GM12878 (cell line): Measurements from ENCODE around the gene DENND1A. TPM values are rescaled to one million over a fixed set of nuclear protein-coding genes. Genes with fewer than 3 reads are reported as not detected.

Source experiments
- ATAC-seq: fragments of 200-7000 bp; cut with Tn5 transposase; 3 replicates; pipeline ENCODE4 v1.9.1; 2020; ENCODE audit warnings: mild to moderate bottlenecking, moderate library complexity
- BruUV-seq: library from RNA; stranded (reverse); fragments of 400-500 nt; replicated peaks from 2 replicates; lab custom pipeline; 2021; lab: Mats Ljungman, UMichigan
- CTCF ChIA-PET: fragments of 300-600 bp; sonication (Branson Sonifier 250); formaldehyde crosslinking; extraction: SDS; loops from one replicate; lab custom pipeline; 2021; ENCODE audit warnings: inconsistent platforms; lab: Yijun Ruan, JAX
- POLR2A ChIA-PET: fragments of 350-600 bp; formaldehyde crosslinking; extraction: SDS; loops from one replicate; lab custom pipeline; 2021; ENCODE audit warnings: inconsistent platforms; lab: Charles Lee
- RAD21 ChIA-PET: fragments of 300-600 bp; sonication (Branson Sonifier 250); formaldehyde crosslinking; loops from one replicate; lab custom pipeline; 2023; ENCODE audit warnings: antibody characterized with exemption; ENCODE audit not compliant: unreplicated experiment; lab: Charles Lee
- SMC1A ChIA-PET: fragments of 300-600 bp; sonication (Branson Sonifier 250); formaldehyde crosslinking; loops from one replicate; lab custom pipeline; 2023; ENCODE audit not compliant: unreplicated experiment, uncharacterized antibody; lab: Charles Lee
- DNase-seq: peaks from one replicate; pipeline ENCODE4 v3.0.0-alpha.2; 2011; ENCODE audit warnings: low read depth, low spot score
- FAIRE-seq: peaks from 3 replicates; lab custom pipeline; 2011; peaks lifted over from hg19 to GRCh38; lab: Jason Lieb, UNC
- H2AFZ ChIP-seq: 2 replicates; pipeline ENCODE4 v1.6.0; 2011; ENCODE audit warnings: low read depth, low read length, control low read depth; ENCODE audit not compliant: control insufficient read depth
- H3K27ac ChIP-seq: 2 replicates; pipeline ENCODE4 v1.5.1; 2011; ENCODE audit warnings: control low read depth; ENCODE audit not compliant: control insufficient read depth, insufficient read depth
- H3K27me3 ChIP-seq, 2 experiments: replicated peaks in 1 of 2; 2 replicates each; pipeline versions ENCODE4 v1.6.0 to v1.6.1; 2011; ENCODE audit warnings: low read length in 1 of 2; ENCODE audit not compliant: control insufficient read depth in 2 of 2, insufficient read depth in 2 of 2
- H3K36me3 ChIP-seq, 2 experiments: 2 replicates each; pipeline ENCODE4 v1.5.1; 2011; ENCODE audit warnings: low read length in 1 of 2; ENCODE audit not compliant: control insufficient read depth in 2 of 2, insufficient read depth in 2 of 2
- H3K4me1 ChIP-seq: 2 replicates; pipeline ENCODE4 v1.6.1; 2011; ENCODE audit warnings: mild to moderate bottlenecking, low read length, moderate library complexity, mixed read lengths; ENCODE audit not compliant: control insufficient read depth, insufficient read depth
- H3K4me2 ChIP-seq: 2 replicates; pipeline ENCODE4 v1.6.0; 2011; ENCODE audit warnings: control low read depth; ENCODE audit not compliant: control insufficient read depth, insufficient read depth
- H3K4me3 ChIP-seq: fragments of 200-600 bp; sonication (generic); 2 replicates; pipeline ENCODE4 v1.5.1; 2016
- H3K79me2 ChIP-seq: 2 replicates; pipeline ENCODE4 v1.6.0; 2011; ENCODE audit warnings: low read length; ENCODE audit not compliant: control insufficient read depth, insufficient read depth
- H3K9ac ChIP-seq: 2 replicates; pipeline ENCODE4 v1.8.0; 2011; ENCODE audit warnings: low read length, control low read depth, mixed read lengths; ENCODE audit not compliant: control insufficient read depth, insufficient read depth
- H3K9me3 ChIP-seq: replicated peaks from 3 replicates; pipeline ENCODE4 v1.5.1; 2011; ENCODE audit warnings: mild to moderate bottlenecking, low read length; ENCODE audit not compliant: control insufficient read depth, insufficient read depth
- H4K20me1 ChIP-seq: 2 replicates; pipeline ENCODE4 v1.6.0; 2011; ENCODE audit not compliant: control insufficient read depth, insufficient read depth
- BACH1 ChIP-seq: fragments of 450-650 bp; IDR thresholded peaks from 2 replicates; pipeline ENCODE4 v1.6.1; 2017; ENCODE audit warnings: mild to moderate bottlenecking, borderline replicate concordance
- CBFB ChIP-seq: IDR thresholded peaks from 2 replicates; pipeline ENCODE4 v1.6.1; 2016; ENCODE audit warnings: antibody characterized with exemption, low read depth
- CHD2 ChIP-seq: IDR thresholded peaks from 2 replicates; pipeline ENCODE4 v1.6.1; 2011; ENCODE audit warnings: low read depth, low read length, improper control_type of control experiment, borderline replicate concordance
- EED ChIP-seq: sonication (generic); IDR thresholded peaks from 2 replicates; pipeline ENCODE4 v1.6.1; 2016; ENCODE audit warnings: antibody characterized with exemption, low read depth
- EP300 ChIP-seq, 2 experiments: fragments of 150-350 bp in 1 of 2; IDR thresholded peaks; 2 replicates each; pipeline ENCODE4 v1.6.1; 2011 to 2012; ENCODE audit warnings: low read depth in 2 of 2, low read length in 2 of 2, borderline replicate concordance in 1 of 2, improper control_type of control experiment in 1 of 2, inconsistent platforms in 1 of 2; ENCODE audit not compliant: control insufficient read depth in 1 of 2
- GABPA ChIP-seq: IDR thresholded peaks from 2 replicates; pipeline ENCODE4 v1.6.1; 2014; ENCODE audit warnings: antibody characterized with exemption, low read depth, mild to moderate bottlenecking, inconsistent platforms
- IRF4 ChIP-seq: IDR thresholded peaks from 2 replicates; pipeline ENCODE4 v1.6.1; 2011; ENCODE audit warnings: low read depth, low read length
- KLF5 ChIP-seq: fragments of 450-650 bp; IDR thresholded peaks from 2 replicates; pipeline ENCODE4 v1.6.1; 2014; ENCODE audit warnings: mild to moderate bottlenecking; ENCODE audit not compliant: partially characterized antibody
- NFIC ChIP-seq: IDR thresholded peaks from 2 replicates; pipeline ENCODE4 v1.6.1; 2012; ENCODE audit warnings: low read depth, mild to moderate bottlenecking, inconsistent platforms, low read length, moderate library complexity
- RFX5 ChIP-seq: IDR thresholded peaks from 2 replicates; pipeline ENCODE4 v1.6.1; 2011; ENCODE audit warnings: low read depth, low read length, improper control_type of control experiment
- SIX5 ChIP-seq: IDR thresholded peaks from 2 replicates; pipeline ENCODE4 v1.6.1; 2011; ENCODE audit warnings: mild to moderate bottlenecking, low read depth, low read length, moderate library complexity; ENCODE audit not compliant: severe bottlenecking
- SMAD5 ChIP-seq: IDR thresholded peaks from 2 replicates; pipeline ENCODE4 v1.6.1; 2016; ENCODE audit warnings: antibody characterized with exemption, low read depth
- SMC3 ChIP-seq: IDR thresholded peaks from 2 replicates; pipeline ENCODE4 v1.6.1; 2011; ENCODE audit warnings: low read length, improper control_type of control experiment, borderline replicate concordance
- TCF12 ChIP-seq: IDR thresholded peaks from 2 replicates; pipeline ENCODE4 v1.6.1; 2011; ENCODE audit warnings: low read depth, mild to moderate bottlenecking, low read length
- TCF3 ChIP-seq: IDR thresholded peaks from 2 replicates; pipeline ENCODE4 v1.6.1; 2012; ENCODE audit warnings: low read depth, mild to moderate bottlenecking, low read length, borderline replicate concordance; ENCODE audit not compliant: insufficient read depth
- WRNIP1 ChIP-seq: IDR thresholded peaks from 2 replicates; pipeline ENCODE4 v1.6.1; 2011; ENCODE audit warnings: low read depth, low read length, improper control_type of control experiment, borderline replicate concordance
- ZSCAN29 ChIP-seq: fragments of 450-650 bp; IDR thresholded peaks from 2 replicates; pipeline ENCODE4 v1.6.1; 2017; ENCODE audit warnings: mild to moderate bottlenecking, moderate library complexity
- WGBS: methylation state at CpG from one replicate; pipeline ENCODE4 v1.1.6; 2016; ENCODE audit warnings: low lambda C conversion rate; ENCODE audit not compliant: insufficient replicate concordance, insufficient coverage; ENCODE audit errors: missing lambda C conversion rate; 5-methylcytosine and 5-hydroxymethylcytosine counted together
- in situ Hi-C: fragments of 300-500 bp; cut with MboI; formaldehyde crosslinking; loops from 9 replicates; pipeline ENCODE4 v1.14.3; 2018; ENCODE audit warnings: mixed read lengths
- intact Hi-C: fragments of 100-400 bp; cut with micrococcal nuclease; formaldehyde crosslinking; loops from one replicate; pipeline ENCODE4 v1.14.2; 2022; ENCODE audit not compliant: unreplicated experiment
- polyA plus RNA-seq, 11 experiments: library from polyadenylated mRNA; depleted of rRNA in 4 of 11; unstranded in 6 of 11; stranded (reverse) in 5 of 11; fragments of >200 nt; fragmentation: Nextera tagmentation in 4 of 11; fragmentation: Illumina TruSeq in 1 of 11; extraction: Ambion mirVana in 4 of 11; extraction: Trizol in 1 of 11; gene quantifications; 1 replicate in 1 of 11; 2 replicates in 10 of 11; pipeline versions ENCODE4 v1.2.1 to v1.2.3, GENCODE V29; 2011 to 2016; ENCODE audit warnings: inconsistent platforms in 2 of 11, missing spikeins in 2 of 11, low read depth in 1 of 11
- total RNA-seq, 4 experiments: library from RNA; depleted of rRNA in 3 of 4; stranded (reverse); fragments of >200 nt in 3 of 4; fragmentation: Illumina TruSeq in 1 of 4; extraction: Trizol in 1 of 4; gene quantifications; 2 replicates each; pipeline versions ENCODE4 v1.2.1 to v1.2.3, GENCODE V29; 2013 to 2021
- TF ChIP-seq, protein P1 (sequence below): IDR thresholded peaks from 2 replicates; pipeline ENCODE4 v1.6.1; 2011; ENCODE audit warnings: low read depth, mild to moderate bottlenecking, low read length, moderate library complexity, borderline replicate concordance; ENCODE audit errors: extremely low read depth
- TF ChIP-seq, protein P2 (sequence below): fragments of 450-650 bp; IDR thresholded peaks from 2 replicates; pipeline ENCODE4 v1.6.1; 2018; ENCODE audit warnings: borderline replicate concordance, mild to moderate bottlenecking; ENCODE audit not compliant: partially characterized antibody
- TF ChIP-seq, protein P3 (sequence below): IDR thresholded peaks from 2 replicates; pipeline ENCODE4 v1.6.1; 2012; ENCODE audit warnings: low read depth, low read length, improper control_type of control experiment

The DENND1A gene
- total and polyA plus RNA-seq, 10 of the 15 experiments (the other 5 are each of a cell fraction or from before 2014, with no cell fraction given): 14.1 to 48.6 (median 35.2) TPM

DNA sequence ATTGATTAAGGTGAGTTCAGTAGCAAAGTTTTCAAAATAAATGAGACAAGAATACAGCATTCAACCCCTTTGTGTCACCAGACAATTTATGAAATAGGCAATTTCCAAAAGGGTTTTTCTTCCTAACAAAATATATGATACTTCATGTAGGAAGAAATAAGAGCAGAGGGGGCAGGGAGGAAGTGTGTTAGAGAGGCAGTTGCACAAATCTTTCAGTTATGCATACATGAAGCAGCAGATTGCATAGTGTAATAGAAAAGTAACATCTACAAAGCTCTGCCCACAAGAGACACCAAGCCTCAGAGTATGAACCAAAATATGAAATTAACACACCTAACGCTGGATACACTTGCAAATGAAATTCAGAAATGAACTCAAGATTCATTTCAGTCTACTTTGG lies 157.0 kb downstream of the DENND1A start (continued):
- TF ChIP-seq, protein P1, sequence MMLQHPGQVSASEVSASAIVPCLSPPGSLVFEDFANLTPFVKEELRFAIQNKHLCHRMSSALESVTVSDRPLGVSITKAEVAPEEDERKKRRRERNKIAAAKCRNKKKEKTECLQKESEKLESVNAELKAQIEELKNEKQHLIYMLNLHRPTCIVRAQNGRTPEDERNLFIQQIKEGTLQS: no peak
- TF ChIP-seq SMAD5 (no peak), IRF4 (no peak)

DNA sequence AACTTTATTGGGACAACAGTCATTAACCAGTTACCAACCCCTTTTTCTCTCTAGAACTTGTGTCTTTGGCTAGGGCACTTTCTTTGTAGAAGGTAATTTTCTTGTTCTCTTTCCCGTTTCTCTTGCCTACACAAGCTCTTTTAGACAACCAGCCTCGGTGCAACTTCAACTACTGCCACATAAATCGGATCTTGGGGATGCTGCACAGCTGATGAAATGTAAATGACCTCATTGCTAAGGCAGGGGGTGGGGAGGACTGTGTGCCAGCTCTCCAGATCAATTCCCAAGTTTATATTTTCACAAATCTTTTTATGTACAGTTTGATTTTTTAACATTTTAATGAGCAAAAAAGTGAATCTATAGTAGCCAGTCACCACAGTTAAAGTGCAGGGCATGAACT lies 157.6 kb downstream of the DENND1A start:
- ChIA-PET POLR2A (interaction anchor here (1.1 to 2.2 kb wide), 2 partner anchors 10 to 25 kb away, joined by 4 to 10 read pairs; no protein-coding TSS in a partner anchor), RAD21 (interaction anchor here (1.0 to 4.6 kb wide), 6 partner anchors 10 to 124 kb away, joined by 3 to 18 read pairs (median 6); no protein-coding TSS in a partner anchor), CTCF (interaction anchor here (0.6 to 3.7 kb wide), 8 partner anchors 10 to 225 kb away, joined by 3 to 16 read pairs (median 4); no protein-coding TSS in a partner anchor), SMC1A (interaction anchor here (1.0 to 5.8 kb wide), 11 partner anchors 9 to 247 kb away, joined by 3 to 44 read pairs (median 3); no protein-coding TSS in a partner anchor)
- no peaks in the 10 kb centered on the region for H3K9me3 ChIP-seq
- FAIRE-seq (no peak), ATAC-seq (no peak)
- intact Hi-C loops: no loop called here
- no peaks in the 10 kb centered on the region for H3K36me3 ChIP-seq
- H3K4me2 ChIP-seq: no peak overlapping the region
- no TSS peak for BruUV-seq
- no peak overlapping the region for H3K4me3 ChIP-seq
- 87% methylated on average over 3 of the region's 3 CpGs for WGBS
- peaks cover 3% of the 10 kb centered on the region for H3K4me1 ChIP-seq
- no peaks in the 10 kb centered on the region; the same call in 1 of the 2 replicates for H3K79me2 ChIP-seq
- no peak for TF ChIP-seq TCF12
- no peak for TF ChIP-seq EED
- no peak for TF ChIP-seq TCF3
- no peak for TF ChIP-seq EP300 (IDR thresholded peaks at IDR 0.05; ENCODE audit: borderline replicate concordance in 1 of 2, control insufficient read depth in 1 of 2, low read depth in 2 of 2, low read length in 2 of 2)
- no peak for TF ChIP-seq KLF5
- TF ChIP-seq WRNIP1: no peak
- TF ChIP-seq, protein P2, sequence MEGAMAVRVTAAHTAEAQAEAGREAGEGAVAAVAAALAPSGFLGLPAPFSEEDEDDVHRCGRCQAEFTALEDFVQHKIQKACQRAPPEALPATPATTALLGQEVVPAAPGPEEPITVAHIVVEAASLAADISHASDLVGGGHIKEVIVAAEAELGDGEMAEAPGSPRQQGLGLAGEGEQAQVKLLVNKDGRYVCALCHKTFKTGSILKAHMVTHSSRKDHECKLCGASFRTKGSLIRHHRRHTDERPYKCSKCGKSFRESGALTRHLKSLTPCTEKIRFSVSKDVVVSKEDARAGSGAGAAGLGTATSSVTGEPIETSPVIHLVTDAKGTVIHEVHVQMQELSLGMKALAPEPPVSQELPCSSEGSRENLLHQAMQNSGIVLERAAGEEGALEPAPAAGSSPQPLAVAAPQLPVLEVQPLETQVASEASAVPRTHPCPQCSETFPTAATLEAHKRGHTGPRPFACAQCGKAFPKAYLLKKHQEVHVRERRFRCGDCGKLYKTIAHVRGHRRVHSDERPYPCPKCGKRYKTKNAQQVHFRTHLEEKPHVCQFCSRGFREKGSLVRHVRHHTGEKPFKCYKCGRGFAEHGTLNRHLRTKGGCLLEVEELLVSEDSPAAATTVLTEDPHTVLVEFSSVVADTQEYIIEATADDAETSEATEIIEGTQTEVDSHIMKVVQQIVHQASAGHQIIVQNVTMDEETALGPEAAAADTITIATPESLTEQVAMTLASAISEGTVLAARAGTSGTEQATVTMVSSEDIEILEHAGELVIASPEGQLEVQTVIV: no peak
- TF ChIP-seq NFIC: no peak
- no peak for TF ChIP-seq SMC3
- TF ChIP-seq CBFB: no peak
- no peak for TF ChIP-seq BACH1
- TF ChIP-seq, protein P3, sequence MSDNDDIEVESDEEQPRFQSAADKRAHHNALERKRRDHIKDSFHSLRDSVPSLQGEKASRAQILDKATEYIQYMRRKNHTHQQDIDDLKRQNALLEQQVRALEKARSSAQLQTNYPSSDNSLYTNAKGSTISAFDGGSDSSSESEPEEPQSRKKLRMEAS: no peak
- no peak for TF ChIP-seq GABPA
- TF ChIP-seq SIX5: no peak
- TF ChIP-seq CHD2: no peak
- no peak for TF ChIP-seq ZSCAN29
- TF ChIP-seq RFX5: no peak
- TF ChIP-seq, all 136 proteins: peak for 0
- H3K27me3 ChIP-seq: no peaks in the 10 kb centered on the region
- in situ Hi-C loops: no loop called here
- H3K27ac ChIP-seq: no peak overlapping the region
- no peak overlapping the region for H3K9ac ChIP-seq
- no peak for DNase-seq
- H2AFZ ChIP-seq: no peak overlapping the region
- H4K20me1 ChIP-seq: no peaks in the 10 kb centered on the region
